SK-N-MC (cell line): ENCODE measurements around the gene RMDN3.

ENCODE experiments used
- DNase-seq: peaks from one replicate; pipeline ENCODE4 v3.0.0-alpha.2; 2011; ENCODE audit warnings: low read depth, low spot score
- H3K27ac ChIP-seq: fragments of 200-600 bp; sonication (generic); 2 replicates; pipeline ENCODE4 v1.5.1; 2016; ENCODE audit warnings: mixed run types
- H3K36me3 ChIP-seq: fragments of 200-600 bp; sonication (generic); 2 replicates; pipeline ENCODE4 v1.6.1; 2017; ENCODE audit warnings: antibody characterized with exemption, low read length, mixed read lengths; ENCODE audit not compliant: insufficient read depth
- H3K4me3 ChIP-seq: fragments of 200-600 bp; sonication (generic); 2 replicates; pipeline ENCODE4 v1.5.1; 2016
- H3K9ac ChIP-seq: fragments of 200-600 bp; sonication (generic); 2 replicates; pipeline ENCODE4 v1.8.0; 2017; ENCODE audit warnings: mixed run types, mixed read lengths; ENCODE audit not compliant: insufficient read length
- H3K9me3 ChIP-seq: fragments of 200-600 bp; sonication (generic); 2 replicates; pipeline ENCODE4 v1.6.1; 2017; ENCODE audit warnings: low read depth, mild to moderate bottlenecking, antibody characterized with exemption, low read length, moderate library complexity, mixed read lengths
- EZH2 ChIP-seq: fragments of 200-600 bp; sonication (generic); IDR thresholded peaks from one replicate; pipeline ENCODE4 v1.6.1; 2017; ENCODE audit warnings: antibody characterized with exemption
- FOXP2 ChIP-seq: optimal IDR thresholded peaks from 2 replicates; pipeline ENCODE3; 2011; ENCODE audit warnings: mild to moderate bottlenecking, moderate library complexity; ENCODE audit not compliant: insufficient read depth; ENCODE audit errors: extremely low read length, control extremely low read depth
- POLR2AphosphoS5 ChIP-seq: IDR thresholded peaks from 2 replicates; pipeline ENCODE4 v1.6.1; 2012; ENCODE audit warnings: mild to moderate bottlenecking, low read depth, low read length, borderline replicate concordance

The RMDN3 gene

GRCh38 chr15:40759961-40760360, 4.9 kb upstream of the RMDN3 start:
- Histone ChIP-seq H3K9me3 (no peaks in the 10 kb centered on the region), H3K9ac (no peak overlapping the region), H3K36me3 (no peaks in the 10 kb centered on the region), H3K4me3 (no peak overlapping the region), H3K27ac (no peak overlapping the region)
- TF ChIP-seq FOXP2 (no peak), POLR2AphosphoS5 (no peak), EZH2 (no peak)
- no peak for DNase-seq

- Histone ChIP-seq H3K36me3 (peaks cover 5% of the 10 kb centered on the region; the same call in 1 of the 2 replicates), H3K27ac (peak overlapping the region; percentile 56), H3K4me3 (no peak overlapping the region), H3K9ac (no peak overlapping the region), H3K9me3 (no peaks in the 10 kb centered on the region)
- TF ChIP-seq POLR2AphosphoS5 (no peak), FOXP2 (no peak), EZH2 (no peak)
- DNase-seq, result no peak
Observed at GRCh38 chr15:40756938-40757337, 1.9 kb upstream of the RMDN3 start.

- Histone ChIP-seq H3K9me3 (no peaks in the 10 kb centered on the region), H3K4me3 (peak overlapping the region; percentile 93), H3K9ac (peak overlapping the region; percentile 97), H3K36me3 (peaks cover 6% of the 10 kb centered on the region; the same call in 1 of the 2 replicates), H3K27ac (peak overlapping the region; percentile 99)
- no peak for DNase-seq
- no peak for TF ChIP-seq EZH2
- no peak for TF ChIP-seq POLR2AphosphoS5
- TF ChIP-seq FOXP2, result no peak
Observed at GRCh38 chr15:40755812-40756208, 756 bp upstream of the RMDN3 start.

GRCh38 chr15:40754574-40754882, 526 bp downstream of the RMDN3 start:
- peak overlapping the region; percentile 93 for H3K4me3 ChIP-seq
- TF ChIP-seq POLR2AphosphoS5 (no peak), EZH2 (no peak), FOXP2 (no peak)
- peaks cover 13% of the 10 kb centered on the region for H3K36me3 ChIP-seq
- peak overlapping the region; percentile 97 for H3K9ac ChIP-seq
- no peak overlapping the region for H3K27ac ChIP-seq
- no peak for DNase-seq
- H3K9me3 ChIP-seq, result no peaks in the 10 kb centered on the region

- no peak overlapping the region for H3K4me3 ChIP-seq
- TF ChIP-seq FOXP2, result no peak
- DNase-seq, result no peak
- H3K9ac ChIP-seq, result no peak overlapping the region
- no peak overlapping the region for H3K27ac ChIP-seq
- H3K9me3 ChIP-seq, result no peaks in the 10 kb centered on the region
- peaks cover 20% of the 10 kb centered on the region for H3K36me3 ChIP-seq
Observed at GRCh38 chr15:40751745-40752144, 3.3 kb downstream of the RMDN3 start.

- H3K9ac ChIP-seq, result no peak overlapping the region
- TF ChIP-seq EZH2 (no peak), POLR2AphosphoS5 (no peak), FOXP2 (no peak)
- H3K9me3 ChIP-seq, result no peaks in the 10 kb centered on the region
- H3K27ac ChIP-seq, result no peak overlapping the region
- H3K4me3 ChIP-seq, result no peak overlapping the region
- DNase-seq, result no peak
- H3K36me3 ChIP-seq, result peaks cover 20% of the 10 kb centered on the region
Observed at GRCh38 chr15:40750885-40751284, 4.2 kb downstream of the RMDN3 start.

GRCh38 chr15:40749151-40749630, 5.9 kb downstream of the RMDN3 start:
- peaks cover 30% of the 10 kb centered on the region for H3K36me3 ChIP-seq

GRCh38 chr15:40747685-40748631, 7.1 kb downstream of the RMDN3 start:
- TF ChIP-seq FOXP2, result no peak
- no peak for TF ChIP-seq EZH2
- TF ChIP-seq POLR2AphosphoS5, result no peak
- Histone ChIP-seq H3K9ac (peak overlapping the region; percentile 53), H3K27ac (peak overlapping the region; percentile 95), H3K36me3 (peaks cover 39% of the 10 kb centered on the region), H3K9me3 (no peaks in the 10 kb centered on the region), H3K4me3 (peak overlapping the region; percentile 54)
- DNase-seq, result no peak

More at GRCh38 chr15:40749151-40749630, 5.9 kb downstream of the RMDN3 start:
- DNase-seq, result no peak
- no peak overlapping the region for H3K9ac ChIP-seq
- H3K4me3 ChIP-seq, result no peak overlapping the region
- TF ChIP-seq FOXP2 (no peak), POLR2AphosphoS5 (no peak), EZH2 (no peak)
- H3K9me3 ChIP-seq, result no peaks in the 10 kb centered on the region
- H3K27ac ChIP-seq, result no peak overlapping the region

GRCh38 chr15:40746916-40747418, 8.1 kb downstream of the RMDN3 start:
- Histone ChIP-seq H3K36me3 (peaks cover 43% of the 10 kb centered on the region), H3K27ac (peak overlapping the region; percentile 95), H3K9ac (peak overlapping the region; percentile 20), H3K9me3 (no peaks in the 10 kb centered on the region), H3K4me3 (peak overlapping the region; percentile 54)
- peak; percentile 74 for DNase-seq
- no peak for TF ChIP-seq EZH2
- TF ChIP-seq FOXP2, result no peak
- no peak for TF ChIP-seq POLR2AphosphoS5
